Astrocyte (in vitro differentiated cells and primary cell): Measurements from ENCODE around the gene AFF4. TPM values are rescaled to one million over a fixed set of nuclear protein-coding genes. Genes with fewer than 3 reads are reported as not detected.
A peak's percentile ranks its signal among the peaks of the same experiment; 100 is the strongest.

Source experiments
- DNase-seq: peaks from one replicate; pipeline ENCODE4 v3.0.0-alpha.2; 2010; ENCODE audit warnings: low read depth
- FAIRE-seq: peaks from 2 replicates; lab custom pipeline; 2011; peaks lifted over from hg19 to GRCh38; lab: Jason Lieb, UNC
- H2AFZ ChIP-seq: 2 replicates; pipeline ENCODE4 v1.6.0; 2012; ENCODE audit warnings: low read depth, low read length, inconsistent platforms
- H3K27ac ChIP-seq: 2 replicates; pipeline ENCODE4 v1.5.1; 2011; ENCODE audit warnings: low read depth, low read length, inconsistent platforms
- H3K27me3 ChIP-seq: 2 replicates; pipeline ENCODE4 v1.6.0; 2011; ENCODE audit warnings: low read length, inconsistent platforms; ENCODE audit not compliant: insufficient read depth
- H3K36me3 ChIP-seq: 2 replicates; pipeline ENCODE4 v1.5.1; 2011; ENCODE audit warnings: low read length, inconsistent platforms; ENCODE audit not compliant: insufficient read depth
- H3K4me1 ChIP-seq: 2 replicates; pipeline ENCODE4 v1.5.1; 2011; ENCODE audit warnings: low read length, inconsistent platforms; ENCODE audit not compliant: insufficient read depth
- H3K4me2 ChIP-seq: 2 replicates; pipeline ENCODE4 v1.6.0; 2012; ENCODE audit warnings: low read length, inconsistent platforms
- H3K4me3 ChIP-seq: 2 replicates; pipeline ENCODE4 v1.5.1; 2011; ENCODE audit warnings: low read depth, mild to moderate bottlenecking, low read length, inconsistent platforms; ENCODE audit not compliant: insufficient read depth
- H3K79me2 ChIP-seq: 2 replicates; pipeline ENCODE4 v1.6.0; 2012; ENCODE audit warnings: mild to moderate bottlenecking, low read length, inconsistent platforms; ENCODE audit not compliant: insufficient read depth
- H3K9ac ChIP-seq: 2 replicates; pipeline ENCODE4 v1.6.0; 2012; ENCODE audit warnings: mild to moderate bottlenecking, low read length, inconsistent platforms
- H3K9me3 ChIP-seq: 2 replicates; pipeline ENCODE4 v1.5.1; 2012; ENCODE audit warnings: low read depth, mild to moderate bottlenecking, low read length, inconsistent platforms; ENCODE audit not compliant: insufficient read depth
- H4K20me1 ChIP-seq: 2 replicates; pipeline ENCODE4 v1.6.0; 2012; ENCODE audit warnings: low read length, inconsistent platforms; ENCODE audit not compliant: insufficient read depth
- H3K27ac Mint-ChIP-seq: one replicate; pipeline ENCODE4 v1.8.0; 2021; ENCODE audit warnings: mild to moderate bottlenecking, mixed read lengths; ENCODE audit not compliant: unreplicated experiment
- H3K27me3 Mint-ChIP-seq: one replicate; pipeline ENCODE4 v1.8.0; 2021; ENCODE audit warnings: low read depth, mixed read lengths; ENCODE audit not compliant: unreplicated experiment
- H3K36me3 Mint-ChIP-seq: one replicate; pipeline ENCODE4 v1.8.0; 2021; ENCODE audit warnings: low read depth, mixed read lengths; ENCODE audit not compliant: unreplicated experiment
- H3K4me1 Mint-ChIP-seq: one replicate; pipeline ENCODE4 v1.8.0; 2021; ENCODE audit warnings: low read depth, mixed read lengths; ENCODE audit not compliant: unreplicated experiment
- H3K4me3 Mint-ChIP-seq: one replicate; pipeline ENCODE4 v1.8.0; 2021; ENCODE audit warnings: mild to moderate bottlenecking, moderate library complexity, mixed read lengths; ENCODE audit not compliant: unreplicated experiment
- H3K9me3 Mint-ChIP-seq: one replicate; pipeline ENCODE4 v1.8.0; 2021; ENCODE audit warnings: mild to moderate bottlenecking, mixed read lengths; ENCODE audit not compliant: unreplicated experiment
- EZH2 ChIP-seq: IDR thresholded peaks from 2 replicates; pipeline ENCODE4 v1.6.1; 2012; ENCODE audit warnings: mild to moderate bottlenecking, low read length, inconsistent platforms; ENCODE audit not compliant: insufficient read depth
- total RNA-seq: library from RNA; stranded (reverse); gene quantifications from 2 replicates; pipeline ENCODE4 v1.2.1, GENCODE V29; 2021
- TF ChIP-seq, protein P1 (sequence below): IDR thresholded peaks from 2 replicates; pipeline ENCODE4 v1.5.1; 2011; ENCODE audit warnings: low read depth, mild to moderate bottlenecking, inconsistent platforms, low read length, moderate library complexity; ENCODE audit not compliant: insufficient read depth

AFF4 gene
- total RNA-seq, 1 donor from 2014 or later: 163 TPM

DNA sequence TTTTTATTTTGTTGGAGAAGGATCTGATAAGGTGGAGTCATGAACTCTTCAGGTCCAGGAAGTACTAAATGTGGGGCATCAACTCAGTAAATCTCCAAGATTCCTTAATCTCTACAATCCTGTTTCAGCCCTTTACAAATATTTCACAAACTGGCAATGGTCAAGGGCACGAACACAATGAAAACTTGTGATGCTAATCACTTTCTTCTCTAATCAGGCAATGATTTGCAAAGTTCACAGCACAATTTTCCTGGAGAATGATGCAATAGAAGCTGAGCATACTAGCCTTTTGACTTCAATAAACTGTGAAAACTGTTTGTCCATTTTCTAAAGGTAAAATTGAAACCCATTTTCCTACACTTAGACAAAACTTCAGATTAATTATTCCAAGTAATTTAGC is 114.1 kb downstream of the AFF4 start:
- Mint-ChIP-seq H3K9me3 (no peaks in the 10 kb centered on the region), H3K27ac (peak overlapping the region; percentile 36), H3K4me3 (no peak overlapping the region), H3K27me3 (no peaks in the 10 kb centered on the region), H3K4me1 (peaks cover 11% of the 10 kb centered on the region), H3K36me3 (no peaks in the 10 kb centered on the region)
- no peaks in the 10 kb centered on the region for H3K9me3 ChIP-seq
- no peaks in the 10 kb centered on the region for H3K4me1 ChIP-seq
- H3K27ac ChIP-seq: no peak overlapping the region
- H3K27me3 ChIP-seq: no peaks in the 10 kb centered on the region
- TF ChIP-seq, protein P1, sequence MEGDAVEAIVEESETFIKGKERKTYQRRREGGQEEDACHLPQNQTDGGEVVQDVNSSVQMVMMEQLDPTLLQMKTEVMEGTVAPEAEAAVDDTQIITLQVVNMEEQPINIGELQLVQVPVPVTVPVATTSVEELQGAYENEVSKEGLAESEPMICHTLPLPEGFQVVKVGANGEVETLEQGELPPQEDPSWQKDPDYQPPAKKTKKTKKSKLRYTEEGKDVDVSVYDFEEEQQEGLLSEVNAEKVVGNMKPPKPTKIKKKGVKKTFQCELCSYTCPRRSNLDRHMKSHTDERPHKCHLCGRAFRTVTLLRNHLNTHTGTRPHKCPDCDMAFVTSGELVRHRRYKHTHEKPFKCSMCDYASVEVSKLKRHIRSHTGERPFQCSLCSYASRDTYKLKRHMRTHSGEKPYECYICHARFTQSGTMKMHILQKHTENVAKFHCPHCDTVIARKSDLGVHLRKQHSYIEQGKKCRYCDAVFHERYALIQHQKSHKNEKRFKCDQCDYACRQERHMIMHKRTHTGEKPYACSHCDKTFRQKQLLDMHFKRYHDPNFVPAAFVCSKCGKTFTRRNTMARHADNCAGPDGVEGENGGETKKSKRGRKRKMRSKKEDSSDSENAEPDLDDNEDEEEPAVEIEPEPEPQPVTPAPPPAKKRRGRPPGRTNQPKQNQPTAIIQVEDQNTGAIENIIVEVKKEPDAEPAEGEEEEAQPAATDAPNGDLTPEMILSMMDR: no peak
- no peak for TF ChIP-seq EZH2
- no peaks in the 10 kb centered on the region for H4K20me1 ChIP-seq
- H3K79me2 ChIP-seq: no peaks in the 10 kb centered on the region
- no peaks in the 10 kb centered on the region for H3K36me3 ChIP-seq
- no peak overlapping the region for H3K4me2 ChIP-seq
- H3K4me3 ChIP-seq: no peak overlapping the region
- H3K9ac ChIP-seq: no peak overlapping the region
- no peak for DNase-seq
- FAIRE-seq: no peak
- H2AFZ ChIP-seq: no peak overlapping the region

GRCh38 chr5:132848270-132848669 is 115.2 kb downstream of the AFF4 start:
- no peaks in the 10 kb centered on the region for H3K27me3 Mint-ChIP-seq
- Histone ChIP-seq H3K27ac (no peak overlapping the region), H2AFZ (no peak overlapping the region), H3K36me3 (no peaks in the 10 kb centered on the region), H3K79me2 (no peaks in the 10 kb centered on the region), H3K4me1 (no peaks in the 10 kb centered on the region), H4K20me1 (no peaks in the 10 kb centered on the region), H3K9ac (no peak overlapping the region), H3K4me2 (no peak overlapping the region), H3K27me3 (no peaks in the 10 kb centered on the region), H3K4me3 (no peak overlapping the region), H3K9me3 (no peaks in the 10 kb centered on the region)
- H3K4me3 Mint-ChIP-seq: no peak overlapping the region
- no peak overlapping the region for H3K27ac Mint-ChIP-seq
- DNase-seq (no peak), FAIRE-seq (no peak)
- peaks cover 11% of the 10 kb centered on the region for H3K4me1 Mint-ChIP-seq
- H3K9me3 Mint-ChIP-seq: no peaks in the 10 kb centered on the region
- TF ChIP-seq EZH2: no peak
- TF ChIP-seq, protein P1: no peak
- H3K36me3 Mint-ChIP-seq: no peaks in the 10 kb centered on the region

DNA sequence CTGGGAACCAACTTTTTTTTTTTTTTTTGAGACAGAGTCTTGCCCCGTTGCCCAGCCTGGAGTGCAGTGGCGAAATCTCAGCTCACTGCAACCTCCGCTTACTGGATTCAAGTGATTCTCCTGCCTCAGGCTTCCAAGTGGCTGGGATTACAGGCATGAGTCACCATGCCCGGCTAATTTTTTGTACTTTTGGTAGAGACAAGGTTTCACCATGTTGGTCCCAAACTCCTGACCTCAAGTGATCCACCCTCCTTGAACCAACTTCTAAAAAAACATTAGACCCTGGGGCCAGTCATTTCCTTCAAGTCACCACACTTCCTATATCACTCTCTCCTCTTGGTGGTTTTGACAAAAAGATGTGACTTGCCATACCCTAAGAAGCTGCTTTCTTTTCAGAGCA is 122.1 kb downstream of the AFF4 start:
- no peak overlapping the region for H3K27ac Mint-ChIP-seq

More for the DNA sequence above, 122.1 kb downstream of the AFF4 start:
- peaks cover 2% of the 10 kb centered on the region for H3K9me3 Mint-ChIP-seq
- H3K36me3 Mint-ChIP-seq: no peaks in the 10 kb centered on the region
- Histone ChIP-seq H3K27me3 (no peaks in the 10 kb centered on the region), H3K9me3 (no peaks in the 10 kb centered on the region), H3K4me1 (peaks cover 14% of the 10 kb centered on the region), H3K79me2 (no peaks in the 10 kb centered on the region), H3K9ac (no peak overlapping the region), H3K36me3 (no peaks in the 10 kb centered on the region), H2AFZ (no peak overlapping the region), H4K20me1 (no peaks in the 10 kb centered on the region), H3K27ac (no peak overlapping the region), H3K4me3 (no peak overlapping the region), H3K4me2 (no peak overlapping the region)
- no peak for TF ChIP-seq EZH2
- TF ChIP-seq, protein P1: no peak
- peaks cover 14% of the 10 kb centered on the region for H3K4me1 Mint-ChIP-seq
- H3K4me3 Mint-ChIP-seq: no peak overlapping the region
- no peaks in the 10 kb centered on the region for H3K27me3 Mint-ChIP-seq
- no peak for DNase-seq
- FAIRE-seq: no peak
